HG03196 (cell line): ENCODE measurements around the gene SLC25A6.
"Not testable (repeated sequence)": the region's sequence is repeated elsewhere in the genome, so short reads cannot be mapped to it uniquely, and the experiment has no call there.

Source experiments
- ATAC-seq: cut with Tn5 transposase; IDR thresholded peaks from one replicate; pipeline ENCODE4 v1.9.1; 2021; ENCODE audit not compliant: unreplicated experiment

Gene SLC25A6

DNA sequence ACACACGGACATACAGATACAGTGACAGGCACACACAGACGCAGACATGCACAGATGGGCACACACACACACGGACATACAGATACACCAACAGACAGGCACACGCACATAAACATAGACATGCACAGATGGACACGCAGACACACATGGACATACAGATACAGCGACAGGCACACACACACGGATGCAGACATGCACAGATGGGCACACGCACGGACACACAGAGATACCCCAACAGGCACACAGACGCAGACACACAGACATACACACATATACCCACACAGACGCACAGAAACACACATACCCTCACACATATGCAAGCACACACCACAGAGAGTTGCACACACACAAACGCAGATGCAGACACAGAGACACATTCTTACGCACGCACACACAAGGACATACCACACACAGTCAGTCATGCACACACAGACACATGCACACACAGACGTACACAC lies 24.4 kb upstream of the SLC25A6 start:
- ATAC-seq = no peak

DNA sequence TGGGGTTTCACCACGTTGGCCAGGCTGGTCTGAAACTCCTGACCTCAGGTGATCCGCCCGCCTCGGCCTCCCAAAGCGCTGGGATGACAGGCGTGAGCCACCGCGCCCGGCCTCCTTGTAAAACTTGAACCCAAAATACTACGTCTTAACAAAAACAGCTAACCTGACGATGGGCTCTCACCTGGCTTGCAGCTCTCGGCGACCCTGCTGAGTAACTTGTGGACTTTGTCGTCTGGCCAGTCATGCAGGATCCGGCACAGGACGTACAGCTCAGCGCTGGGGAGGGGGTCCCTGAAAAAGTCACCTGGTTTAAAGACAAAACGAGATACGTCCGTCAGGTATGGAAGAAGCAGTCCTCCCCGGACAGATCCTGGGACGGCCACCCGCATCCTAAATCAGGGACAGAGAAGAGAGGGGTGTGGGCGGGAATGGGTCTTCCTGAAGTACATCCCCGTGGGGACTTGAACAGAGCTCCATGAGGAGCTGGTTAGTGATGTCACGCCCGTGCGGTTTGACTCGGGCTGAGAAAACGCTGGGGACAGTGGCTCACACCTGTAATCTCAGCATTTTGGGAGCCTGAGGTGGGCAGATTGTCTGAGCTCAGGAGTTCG lies 20.7 kb upstream of the SLC25A6 start:
- ATAC-seq = no peak

DNA sequence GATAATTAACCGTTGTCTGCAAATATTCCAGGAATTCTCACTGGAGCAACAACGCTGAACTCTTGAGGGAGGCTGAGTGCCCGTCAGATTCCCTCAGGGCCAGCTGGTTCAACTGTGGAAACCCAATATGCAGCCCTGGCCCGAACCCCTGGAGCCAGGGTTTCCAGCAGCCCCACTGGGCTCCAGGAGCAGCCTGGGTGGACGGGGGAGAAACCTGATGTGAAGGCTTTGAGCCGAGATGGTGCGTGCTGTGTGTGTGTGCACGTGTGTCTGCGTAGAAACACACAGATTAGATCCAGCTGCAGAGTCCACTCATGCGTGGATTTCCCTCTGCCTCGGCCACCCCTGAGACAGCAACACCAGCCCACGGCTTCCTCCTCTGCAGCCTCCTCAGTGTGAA lies 19.4 kb upstream of the SLC25A6 start:
- no peak for ATAC-seq

GRCh38 chrX:1407035-1407434 lies 15.1 kb upstream of the SLC25A6 start:
- no peak for ATAC-seq

GRCh38 chrX:1405769-1406168 lies 13.9 kb upstream of the SLC25A6 start:
- ATAC-seq = not testable (repeated sequence)

GRCh38 chrX:1403867-1404266 lies 12.0 kb upstream of the SLC25A6 start:
- not testable (repeated sequence) for ATAC-seq

DNA sequence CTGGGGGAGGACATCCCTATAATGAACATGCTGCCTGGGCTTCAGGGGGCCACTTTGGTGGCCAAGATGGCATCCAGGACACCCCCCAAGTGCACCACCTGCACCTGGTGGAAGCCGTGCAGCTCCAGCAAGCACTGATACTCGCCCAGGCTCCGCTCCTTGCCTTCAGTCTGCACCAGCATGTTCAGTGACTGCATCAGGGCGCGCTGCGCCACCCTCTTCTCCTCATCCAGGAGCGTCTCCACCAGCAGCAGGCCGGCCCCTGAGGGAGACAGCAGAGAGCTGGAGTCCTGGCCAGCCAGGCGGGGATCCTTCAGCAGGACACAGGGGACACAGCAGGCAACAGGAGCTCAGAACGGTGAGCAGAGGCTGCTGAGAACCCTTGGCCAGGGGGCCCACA lies 11.3 kb upstream of the SLC25A6 start:
- ATAC-seq = no peak

- no peak for ATAC-seq
Observed at GRCh38 chrX:1401611-1402430, 9.9 kb upstream of the SLC25A6 start.

DNA sequence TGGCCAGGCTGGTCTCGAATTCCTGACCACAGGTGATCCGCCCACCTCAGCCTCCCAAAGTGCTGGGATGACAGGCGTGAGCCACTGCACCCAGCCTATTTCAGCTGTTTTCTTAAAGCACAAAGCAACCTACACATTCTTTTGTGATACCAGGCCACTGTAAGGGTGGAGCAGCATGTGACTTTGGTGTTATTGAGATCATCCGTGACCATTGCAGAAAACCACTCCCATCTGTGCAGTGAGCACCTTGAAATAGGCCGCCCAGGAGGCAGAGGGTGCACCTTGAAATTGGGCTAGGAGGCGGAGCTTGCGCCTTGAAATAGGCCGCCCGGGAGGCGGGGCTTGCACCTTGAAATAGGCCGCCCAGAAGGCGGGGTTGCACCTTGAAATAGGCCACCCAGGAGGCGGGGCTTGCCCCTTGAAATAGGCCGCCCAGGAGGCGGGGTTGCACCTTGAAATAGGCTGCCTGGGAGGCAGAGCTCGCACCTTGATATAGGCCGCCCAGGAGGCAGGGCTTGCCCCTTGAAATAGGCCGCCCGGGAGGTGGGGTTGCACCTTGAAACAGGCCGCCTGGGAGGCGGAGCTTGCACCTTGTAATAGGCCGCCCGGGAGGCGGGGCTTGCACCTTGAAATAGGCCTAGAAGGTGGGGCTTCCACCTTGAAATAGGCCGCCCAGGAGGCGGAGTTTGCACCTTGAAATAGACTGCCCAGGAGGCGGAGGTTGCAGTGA lies 9.0 kb upstream of the SLC25A6 start:
- ATAC-seq = no peak

- ATAC-seq = no peak
Observed at GRCh38 chrX:1400049-1400448, 8.1 kb upstream of the SLC25A6 start.

GRCh38 chrX:1398431-1399340 lies 6.8 kb upstream of the SLC25A6 start:
- ATAC-seq = no peak

GRCh38 chrX:1397441-1398270 lies 5.7 kb upstream of the SLC25A6 start:
- ATAC-seq = no peak

DNA sequence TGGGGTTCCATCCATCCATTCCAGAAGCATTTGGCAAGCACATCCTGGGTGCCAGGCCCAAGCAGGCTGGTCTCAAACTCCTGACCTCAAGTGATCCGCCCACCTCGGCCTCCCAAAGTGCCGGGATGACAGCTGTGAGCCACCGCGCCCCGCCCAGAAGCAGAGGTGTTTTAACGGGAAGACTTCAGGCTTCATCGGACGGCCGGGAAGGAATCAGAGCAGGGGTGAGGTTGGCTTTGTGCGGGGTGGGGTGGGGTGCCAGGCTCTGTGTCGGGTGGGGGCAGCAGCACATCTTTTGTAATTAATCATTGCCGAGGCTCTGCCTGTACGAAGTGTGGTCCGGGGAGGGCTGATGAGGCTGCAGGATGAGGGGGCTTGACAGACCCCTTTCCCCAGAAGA lies 5.1 kb upstream of the SLC25A6 start:
- no peak for ATAC-seq

GRCh38 chrX:1395646-1396216 lies 3.8 kb upstream of the SLC25A6 start:
- no peak for ATAC-seq

DNA sequence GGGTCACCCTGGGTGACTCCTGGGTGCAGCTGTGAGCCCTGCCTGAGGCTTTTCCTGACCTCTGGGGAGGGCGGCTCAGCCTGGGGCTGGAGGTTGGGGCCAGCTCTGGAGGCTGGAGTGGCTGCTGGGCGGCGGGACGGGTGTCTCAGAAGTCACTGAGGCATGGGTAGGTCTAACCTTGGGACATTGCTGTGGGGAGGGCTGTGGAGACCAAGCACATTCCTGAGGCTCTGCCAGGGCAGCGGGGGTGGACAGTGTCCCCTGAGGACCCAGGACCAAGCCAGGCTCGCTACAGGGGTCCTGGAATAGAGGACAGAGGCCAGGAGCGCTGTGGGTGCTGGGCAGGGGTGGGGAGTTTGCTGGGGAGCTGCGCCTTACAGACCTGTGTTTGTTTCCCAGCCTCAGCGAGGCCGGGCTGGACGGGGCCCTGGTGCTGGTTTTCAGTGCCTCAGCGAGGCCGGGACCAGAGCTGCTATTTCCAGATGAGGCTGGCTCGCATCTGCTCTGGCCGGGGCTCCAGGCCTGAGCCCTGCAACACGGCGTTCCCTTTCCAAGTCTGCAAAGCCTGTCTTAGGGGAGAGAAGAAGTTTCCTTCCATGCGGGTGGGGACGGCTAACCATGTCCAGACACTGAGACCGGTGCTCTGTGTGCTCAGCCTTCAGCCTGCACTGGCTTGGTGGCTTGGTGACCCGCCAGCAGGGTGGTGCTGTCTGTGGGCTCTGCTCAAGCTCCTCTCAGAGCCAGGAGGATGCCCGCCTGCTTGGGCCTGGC lies 3.0 kb upstream of the SLC25A6 start:
- no peak for ATAC-seq

DNA sequence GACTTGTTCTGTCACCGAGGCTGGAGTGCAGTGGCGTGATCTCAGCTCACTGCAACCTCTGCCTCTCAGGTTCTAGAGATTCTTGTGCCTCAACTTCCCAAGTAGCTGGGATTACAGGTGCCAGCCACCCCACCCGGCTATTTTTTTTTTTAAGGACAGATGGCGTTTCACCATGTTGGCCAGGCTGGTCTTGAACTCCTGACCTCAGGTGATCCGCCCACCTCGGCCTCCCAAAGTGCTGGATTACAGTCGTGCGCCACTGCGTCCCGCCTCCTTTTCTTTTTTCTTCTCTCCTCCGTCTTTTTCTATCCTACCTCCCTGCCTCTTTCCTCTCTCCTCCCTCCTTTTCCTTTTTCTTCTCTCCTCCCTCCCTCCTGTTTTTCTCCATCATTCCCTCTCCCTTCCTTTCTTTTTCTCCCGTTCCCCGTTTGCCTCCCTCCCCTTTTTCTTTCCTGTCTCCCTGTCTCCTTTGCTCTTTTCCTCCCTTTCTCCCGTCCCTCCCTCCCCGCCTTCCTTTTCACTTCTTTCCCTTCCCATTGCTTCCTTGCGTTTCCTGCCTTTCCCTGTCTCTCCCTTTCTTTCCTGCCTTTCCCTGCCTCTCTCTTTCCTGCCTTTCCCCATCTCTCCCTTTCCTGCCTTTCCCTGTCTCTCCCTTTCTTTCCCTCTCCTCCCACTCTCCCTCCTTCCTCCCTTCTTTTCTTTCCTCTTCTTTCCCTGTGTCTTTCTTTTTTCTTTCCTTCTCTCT lies 2.1 kb upstream of the SLC25A6 start:
- ATAC-seq = no peak

DNA sequence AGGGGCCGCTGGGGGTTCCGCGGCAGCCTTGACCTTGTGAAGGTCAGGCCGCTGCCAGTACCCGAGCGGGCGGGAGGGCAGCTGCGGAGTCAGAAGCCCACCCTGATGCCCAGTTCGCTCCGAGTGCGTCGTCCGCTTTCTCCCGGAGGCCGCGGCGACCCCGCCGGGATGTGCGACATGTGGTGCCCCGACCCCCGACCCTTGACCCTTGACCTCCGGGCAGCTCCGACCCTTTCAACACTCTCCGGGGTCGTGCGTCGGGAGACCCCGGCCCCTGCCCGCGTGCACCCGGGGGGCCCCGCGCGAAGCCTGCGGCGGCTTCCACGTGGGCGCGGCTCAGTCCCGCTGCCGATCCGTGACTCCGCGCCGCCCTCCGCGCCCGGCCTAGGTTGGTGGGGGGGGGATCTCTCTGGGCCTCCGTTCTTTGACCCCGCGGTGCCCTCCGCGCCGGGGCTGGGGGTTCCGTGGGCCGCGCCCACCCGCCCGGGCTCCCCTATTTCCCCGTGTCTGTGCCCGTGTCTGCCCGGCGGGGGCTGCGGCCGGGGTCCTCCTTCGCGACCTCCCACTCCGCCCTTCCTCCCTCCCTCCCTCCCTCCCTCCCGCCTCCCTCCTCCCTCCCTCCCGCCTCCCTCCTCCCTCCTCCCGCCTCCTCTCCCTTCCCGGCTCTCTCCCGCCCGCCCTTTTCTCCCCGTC lies 609 bp upstream of the SLC25A6 start:
- ATAC-seq = peak; percentile 16

DNA sequence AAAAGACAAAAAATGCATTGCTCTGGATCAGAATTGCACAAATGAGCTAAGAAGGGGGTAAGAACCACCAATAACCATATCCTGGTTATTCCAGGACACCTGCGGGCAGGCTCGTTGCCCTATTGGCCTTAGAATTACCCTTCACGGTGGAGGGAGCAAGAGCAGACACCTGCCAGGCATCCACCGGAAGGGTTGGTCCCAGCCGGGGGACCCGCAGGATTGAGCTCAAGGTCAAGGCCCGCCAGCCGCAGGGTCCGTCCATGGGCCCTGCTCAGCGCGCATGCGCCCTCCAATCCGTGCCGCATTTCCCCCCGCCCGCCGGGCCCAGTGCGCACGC lies 575 bp downstream of the SLC25A6 start:
- ATAC-seq = no peak
